OCI-LY3 (cell line): Measurements from ENCODE around the gene COL4A6.

Experiments
- CTCF ChIP-seq: fragments of 200-600, 300-600 bp; sonication (generic); IDR thresholded peaks from 2 replicates; pipeline ENCODE4 v1.5.1; 2014; ENCODE audit warnings: antibody characterized with exemption, low read length, low read depth
- EZH2phosphoT487 ChIP-seq: fragments of 200-600 bp; shearing (Covaris generic); IDR thresholded peaks from 2 replicates; pipeline ENCODE4 v1.6.1; 2018; ENCODE audit warnings: antibody characterized with exemption, mixed run types, low read depth

GRCh38 chrX:108359806-108360602 lies 78.2 kb downstream of the COL4A6 start:
- TF ChIP-seq CTCF (no peak), EZH2phosphoT487 (no peak)
